GM21423 (cell line): ENCODE data around the gene SLC35C1.

Experiments used
- ATAC-seq: cut with Tn5 transposase; IDR thresholded peaks from one replicate; pipeline ENCODE4 v1.9.1; 2021; ENCODE audit warnings: mild to moderate bottlenecking, moderate library complexity; ENCODE audit not compliant: unreplicated experiment

SLC35C1 gene

DNA sequence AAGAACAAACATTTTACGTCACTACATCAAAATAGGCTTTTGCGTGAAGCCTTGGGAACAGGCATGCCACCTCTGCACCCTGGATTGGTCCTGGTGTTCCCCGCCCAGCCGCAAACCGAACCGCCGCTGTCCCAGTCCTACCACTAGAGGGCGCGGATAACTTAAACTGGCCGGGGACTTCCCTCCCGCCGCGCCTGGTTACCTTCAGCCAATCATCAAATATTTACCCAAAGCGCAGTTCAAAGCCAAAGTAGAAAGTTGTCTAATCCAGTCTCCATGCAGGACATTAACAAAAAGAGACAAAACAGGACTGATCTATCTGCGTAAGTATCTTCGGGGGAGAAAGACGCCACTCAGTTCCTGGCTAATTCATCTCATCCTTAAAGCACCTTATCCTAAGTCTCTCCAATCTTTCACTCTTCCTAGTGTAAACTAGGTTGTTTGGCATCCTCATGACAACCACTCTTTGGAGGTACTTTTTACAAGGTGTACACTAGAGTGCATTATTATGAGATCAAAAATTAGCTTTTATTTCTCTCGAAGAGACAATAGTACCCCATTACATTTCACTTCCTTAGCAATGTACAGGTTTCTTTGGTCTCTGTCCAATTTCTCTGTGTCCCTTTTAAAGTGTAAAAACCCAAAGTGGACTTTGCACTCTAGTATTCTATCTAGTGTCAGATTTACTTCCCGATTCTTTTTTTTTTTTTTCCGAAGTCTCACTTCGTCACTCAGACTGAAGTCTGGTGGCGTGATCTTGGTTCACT is 38.4 kb downstream of the SLC35C1 start:
- ATAC-seq, result no peak

DNA sequence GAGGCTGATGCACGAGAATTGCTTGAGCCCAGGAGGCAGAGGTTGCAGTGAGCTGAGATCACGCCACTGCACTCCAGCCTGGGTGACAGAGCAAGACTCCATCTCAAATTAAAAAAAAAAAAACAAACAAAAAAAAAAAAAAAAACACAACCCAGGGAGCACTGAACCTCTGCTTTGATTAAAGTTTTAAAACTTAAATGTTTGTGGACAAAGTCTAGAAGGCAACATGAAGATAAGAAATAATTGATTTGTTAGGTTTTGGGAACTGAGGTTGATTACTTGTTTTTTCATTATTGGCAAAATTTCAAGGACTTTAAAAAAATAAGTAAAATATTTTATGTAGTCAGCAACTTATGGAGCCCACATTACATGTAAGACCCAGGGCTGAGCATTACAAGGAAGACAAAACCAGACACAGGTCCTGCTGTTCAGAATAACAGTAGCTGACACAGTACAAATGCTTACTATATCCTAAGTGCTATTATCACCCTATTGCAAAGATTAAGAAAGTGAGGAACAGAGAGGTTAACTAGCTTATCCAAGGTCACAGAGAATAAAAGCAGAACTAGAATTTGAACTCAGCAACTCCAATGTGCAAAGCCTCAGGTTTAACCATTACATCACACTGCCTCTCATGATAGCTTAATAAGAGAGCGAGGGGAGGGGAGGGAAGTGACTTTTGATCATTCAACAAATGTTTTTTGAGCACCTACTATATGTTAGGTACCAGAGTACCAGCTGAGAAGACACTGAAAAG is 40.1 kb downstream of the SLC35C1 start:
- no peak for ATAC-seq

DNA sequence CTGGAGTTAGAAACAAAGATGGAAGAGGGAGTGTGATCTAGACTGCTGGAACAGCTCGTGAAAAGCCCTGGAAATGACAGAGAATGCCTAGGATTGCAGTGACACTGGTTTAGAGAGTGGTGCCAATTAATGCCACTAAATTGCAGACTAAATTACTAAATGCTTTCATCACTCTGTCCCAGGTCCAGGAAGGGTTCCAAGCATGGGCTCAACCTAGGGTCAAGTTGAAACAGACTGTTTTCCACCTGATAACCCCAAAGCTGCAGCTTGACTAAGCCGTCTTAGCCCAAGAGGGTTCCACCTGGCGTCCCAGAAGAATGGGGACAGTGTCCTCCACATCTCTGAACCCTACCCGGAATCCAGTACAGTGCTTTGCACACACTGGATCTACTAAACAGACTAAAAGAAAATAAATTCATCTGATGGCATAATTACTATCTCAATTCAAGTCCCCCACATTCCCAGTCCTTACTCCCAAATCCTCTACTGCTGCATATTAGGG is 41.3 kb downstream of the SLC35C1 start:
- ATAC-seq, result no peak

DNA sequence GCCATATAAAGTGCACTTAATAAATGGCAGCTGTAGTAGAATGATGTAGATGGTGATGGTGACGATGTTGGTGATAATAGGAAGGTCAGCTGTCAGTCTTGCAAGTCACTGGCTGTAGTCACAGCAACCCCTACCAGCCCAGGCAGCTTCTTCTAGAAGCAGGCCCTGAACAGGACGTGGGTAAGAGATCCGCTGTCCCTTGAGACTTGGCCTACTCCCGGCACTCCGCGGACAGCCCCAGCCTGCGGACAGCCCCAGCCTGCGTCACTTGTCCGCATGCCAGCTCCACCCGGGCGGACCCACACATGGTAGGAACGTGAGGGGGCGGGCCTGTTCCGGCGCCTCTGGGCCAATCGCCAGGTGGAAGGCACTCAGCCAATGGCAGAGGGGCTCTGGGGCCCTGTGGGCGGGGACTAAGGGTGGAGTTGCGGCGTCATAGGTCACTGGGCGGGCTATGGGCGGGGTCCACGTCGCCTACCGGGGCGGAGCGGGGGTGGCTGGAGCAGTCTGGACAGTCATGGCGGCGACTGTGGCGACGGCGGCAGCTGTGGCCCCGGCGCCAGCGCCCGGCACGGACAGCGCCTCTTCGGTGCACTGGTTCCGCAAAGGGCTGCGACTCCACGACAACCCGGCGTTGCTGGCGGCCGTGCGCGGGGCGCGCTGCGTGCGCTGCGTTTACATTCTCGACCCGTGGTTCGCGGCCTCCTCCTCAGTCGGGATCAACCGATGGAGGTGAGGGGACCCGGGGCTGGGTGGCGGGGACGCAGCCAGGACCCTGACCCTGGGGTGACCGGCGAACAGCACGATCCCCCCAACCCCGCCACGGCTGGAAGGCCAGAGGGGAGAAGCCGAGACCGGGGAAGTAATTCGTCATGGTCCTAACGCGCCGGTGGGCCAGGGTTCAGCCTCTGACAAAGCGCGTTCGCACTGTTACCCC is 42.3 kb downstream of the SLC35C1 start, which contains the start of gene CRY2:
Gene CRY2, plus strand, starts transcription at position 502 of the 937 bp plus-strand sequence. Its CDS starts 16 bp downstream, at position 518.
- ATAC-seq, result peak; percentile 89

DNA sequence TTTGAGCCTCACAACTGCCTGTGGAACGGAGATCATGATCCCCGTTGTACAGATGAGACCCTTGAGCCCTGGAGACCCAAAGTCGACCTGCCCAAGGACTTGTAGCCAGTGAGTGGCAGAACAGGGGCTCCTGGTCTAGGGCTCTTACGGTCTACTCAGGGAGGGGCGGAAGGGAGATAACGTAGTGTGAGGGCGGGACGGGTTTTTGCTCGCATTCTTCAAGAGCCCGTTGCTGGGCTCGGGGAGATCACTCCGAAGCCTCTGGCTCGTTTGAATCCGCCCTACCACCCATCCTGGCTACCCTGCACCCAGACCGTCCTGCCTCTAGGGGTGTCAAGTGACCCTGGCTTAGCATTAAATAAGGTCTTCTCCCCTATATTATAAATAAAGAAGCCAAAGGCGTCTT is 43.0 kb downstream of the SLC35C1 start:
- peak; percentile 11 for ATAC-seq

DNA sequence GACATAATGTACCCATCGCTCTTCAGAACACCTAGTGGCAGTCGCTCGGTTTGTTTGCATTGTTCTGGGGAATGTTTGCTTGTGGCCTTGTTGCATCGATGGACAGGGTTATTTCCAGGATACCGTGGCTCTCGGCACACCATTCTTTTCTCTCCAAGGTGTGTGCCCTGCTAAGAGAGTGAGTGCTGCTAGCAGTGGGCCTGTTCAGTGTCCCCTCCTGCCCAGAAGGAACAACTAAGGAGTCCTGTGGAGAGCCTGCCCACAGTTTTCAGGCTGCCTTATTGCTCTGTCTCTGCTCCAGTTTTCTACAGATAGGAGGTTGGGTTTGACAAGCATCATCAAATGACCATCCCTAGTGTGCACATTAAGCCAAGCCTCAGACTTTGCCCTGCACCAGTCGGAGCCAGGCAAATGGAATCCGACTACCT is 43.7 kb downstream of the SLC35C1 start:
- no peak for ATAC-seq

DNA sequence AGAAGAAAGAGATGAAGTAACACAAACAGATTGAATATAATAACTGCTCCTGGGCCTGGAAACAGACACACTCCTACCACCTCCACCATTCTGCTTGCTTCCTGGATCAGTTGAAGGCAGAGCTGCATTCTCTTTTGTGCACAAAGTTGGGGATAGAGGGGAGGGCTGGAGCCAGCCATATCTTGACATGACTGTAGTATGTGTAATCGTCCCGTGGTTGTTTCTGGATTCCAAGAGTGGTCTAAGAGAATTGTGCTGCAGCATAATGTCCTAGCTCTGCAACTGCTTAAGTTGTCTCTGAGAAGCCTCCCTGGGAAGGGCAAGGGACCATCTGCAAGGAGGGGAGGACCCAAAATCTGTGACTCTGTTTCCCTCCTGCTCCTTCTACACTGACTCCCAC is 45.5 kb downstream of the SLC35C1 start:
- no peak for ATAC-seq

DNA sequence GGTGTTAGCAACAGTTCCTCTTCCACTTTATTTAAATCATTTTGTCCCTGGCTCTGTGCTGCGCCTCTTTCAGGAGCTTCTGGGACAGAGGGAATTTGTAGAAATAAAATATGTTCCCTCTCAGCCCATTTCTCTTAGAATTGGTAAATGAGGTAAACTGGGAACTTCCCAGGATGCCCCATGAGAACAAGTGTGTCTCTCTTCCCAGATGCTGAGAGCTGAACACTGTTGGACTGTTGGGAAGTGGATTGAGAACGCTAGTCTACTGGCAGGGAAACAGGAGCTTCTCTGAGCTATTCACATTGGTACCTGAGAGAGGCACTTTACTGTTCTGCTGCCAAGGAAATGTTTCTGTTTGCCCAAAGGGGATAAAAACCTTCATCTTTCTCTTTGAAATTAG is 46.3 kb downstream of the SLC35C1 start:
- no peak for ATAC-seq

DNA sequence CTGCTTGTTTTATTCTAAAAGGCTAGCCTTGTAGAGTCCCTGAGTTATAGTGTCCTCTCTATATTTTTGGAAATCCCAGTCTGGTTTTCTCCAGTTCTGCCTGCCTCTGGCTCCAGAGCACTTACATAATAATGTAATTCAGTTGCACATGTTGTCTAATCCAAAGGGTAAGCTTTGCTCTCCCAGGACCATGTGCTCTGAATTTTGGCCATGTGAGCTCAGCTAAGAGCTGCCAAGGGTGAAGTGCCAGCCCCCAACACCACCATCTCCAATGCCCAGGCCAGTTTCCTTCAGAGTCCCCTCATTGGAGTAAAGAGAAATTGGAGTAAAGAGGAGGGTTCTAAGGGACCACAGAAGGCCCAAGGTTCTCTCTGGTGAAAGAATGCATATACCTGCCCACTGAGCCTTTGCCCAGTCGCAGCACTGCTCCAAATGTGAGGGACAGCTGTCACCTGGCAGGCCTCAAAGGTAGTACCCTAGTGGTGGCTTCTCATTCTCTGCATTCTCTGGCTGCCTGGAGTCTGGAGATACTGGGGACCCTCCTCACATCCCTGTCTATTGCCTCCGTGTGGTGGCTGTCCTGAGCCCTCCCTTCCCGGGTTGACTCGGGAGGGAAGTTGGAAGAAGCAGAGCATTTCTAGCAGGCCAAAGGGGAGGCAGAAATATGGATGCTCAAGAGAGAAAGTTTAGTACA is 47.2 kb downstream of the SLC35C1 start:
- no peak for ATAC-seq

DNA sequence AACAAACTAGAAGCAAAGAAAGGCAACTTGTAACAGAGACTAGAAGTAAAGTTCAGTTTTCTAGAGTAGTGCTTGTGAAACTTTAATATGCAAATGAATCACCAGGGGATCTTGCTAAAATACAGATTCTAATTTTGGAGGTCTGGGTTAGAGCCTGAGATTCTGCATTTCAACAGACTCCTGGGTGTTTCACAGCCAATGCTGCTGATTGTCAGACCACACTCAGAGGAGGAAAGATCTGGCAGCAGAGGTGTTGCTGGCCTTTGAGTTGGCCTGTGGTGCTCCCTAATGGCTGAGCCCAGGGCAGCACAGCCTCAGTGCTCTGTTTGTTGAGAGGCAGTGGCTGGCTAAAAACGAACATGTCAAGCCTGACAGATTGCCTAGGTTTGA is 47.8 kb downstream of the SLC35C1 start:
- no peak for ATAC-seq

DNA sequence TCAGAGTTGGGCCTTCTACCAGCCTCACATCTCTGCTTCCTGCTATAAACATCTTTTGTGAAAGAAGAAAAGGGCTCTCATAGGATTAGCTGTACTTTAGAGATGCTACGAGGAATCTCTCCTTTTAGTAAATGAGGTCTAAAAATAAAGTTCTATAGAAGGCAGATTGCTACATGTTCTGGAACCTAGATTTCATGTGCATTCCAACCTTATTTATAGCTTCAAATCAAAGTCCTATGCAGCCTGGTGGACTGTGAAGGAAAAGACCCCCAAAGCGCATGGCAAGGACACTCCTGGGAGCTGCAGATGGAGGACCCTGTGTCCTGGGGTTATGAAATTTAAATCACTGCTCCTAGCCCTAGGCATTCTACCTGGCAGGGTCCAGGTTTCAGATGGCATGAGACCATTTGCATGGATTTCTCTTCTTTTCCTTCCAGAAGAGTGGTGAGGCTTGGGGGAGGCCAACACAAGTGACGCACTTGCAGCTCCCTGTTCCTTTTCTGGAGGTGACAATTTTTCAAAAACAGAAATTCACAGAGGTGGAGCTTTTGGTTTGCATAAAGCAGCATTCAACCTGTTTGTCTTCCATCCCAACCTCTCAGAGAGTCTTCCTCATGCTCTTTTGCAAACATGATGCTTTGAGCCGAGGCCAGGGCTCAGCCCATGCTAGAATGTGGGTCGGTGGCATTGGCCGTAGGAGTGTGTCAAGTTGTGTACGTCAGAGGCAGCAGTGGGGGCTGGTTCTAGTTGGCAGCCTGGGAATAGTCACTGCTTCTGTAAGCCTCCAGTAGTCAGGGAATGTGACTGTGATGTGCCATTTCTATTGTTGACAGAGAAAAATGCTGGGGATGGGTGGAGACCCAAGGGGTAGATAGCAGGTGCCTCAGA is 48.6 kb downstream of the SLC35C1 start:
- no peak for ATAC-seq

DNA sequence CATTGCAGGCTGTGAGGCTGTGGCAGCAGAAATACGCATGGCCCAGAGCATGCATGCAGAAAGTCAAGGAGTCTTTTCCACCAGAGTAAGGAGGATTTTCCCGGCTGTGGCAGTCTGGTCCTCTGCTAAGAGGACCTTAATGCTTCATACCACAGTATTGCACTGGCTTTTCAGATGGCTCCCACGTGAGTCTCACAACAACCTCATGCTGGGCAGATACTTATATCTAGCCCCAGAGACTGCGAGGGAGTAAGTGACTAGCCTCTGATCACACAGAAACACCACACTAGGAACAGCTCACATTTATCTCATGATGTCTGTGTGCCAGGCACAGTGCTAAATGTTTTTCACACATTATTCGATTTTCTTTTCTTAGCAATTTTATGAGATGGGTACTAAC is 50.4 kb downstream of the SLC35C1 start:
- ATAC-seq, result no peak

DNA sequence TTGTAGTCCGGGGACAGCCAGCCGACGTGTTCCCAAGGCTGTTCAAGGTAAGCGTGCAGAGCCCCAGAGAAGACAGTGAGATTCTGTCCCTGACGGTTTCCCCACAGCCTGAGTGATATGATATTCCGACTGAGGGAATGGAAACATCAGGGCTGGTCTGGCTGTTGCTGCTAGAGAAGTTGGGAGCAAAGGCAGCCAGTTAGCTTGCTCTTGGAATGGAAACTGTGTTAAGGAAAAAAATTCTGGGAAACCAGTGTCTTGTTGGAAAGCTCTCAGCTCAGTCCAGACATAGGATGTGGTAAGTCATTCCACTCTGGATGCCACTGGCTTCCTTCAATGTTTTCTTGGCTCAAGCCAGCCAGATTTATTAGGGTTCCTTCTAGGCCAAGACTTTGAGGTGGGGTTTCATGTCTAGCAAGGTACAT is 51.1 kb downstream of the SLC35C1 start:
- no peak for ATAC-seq

DNA sequence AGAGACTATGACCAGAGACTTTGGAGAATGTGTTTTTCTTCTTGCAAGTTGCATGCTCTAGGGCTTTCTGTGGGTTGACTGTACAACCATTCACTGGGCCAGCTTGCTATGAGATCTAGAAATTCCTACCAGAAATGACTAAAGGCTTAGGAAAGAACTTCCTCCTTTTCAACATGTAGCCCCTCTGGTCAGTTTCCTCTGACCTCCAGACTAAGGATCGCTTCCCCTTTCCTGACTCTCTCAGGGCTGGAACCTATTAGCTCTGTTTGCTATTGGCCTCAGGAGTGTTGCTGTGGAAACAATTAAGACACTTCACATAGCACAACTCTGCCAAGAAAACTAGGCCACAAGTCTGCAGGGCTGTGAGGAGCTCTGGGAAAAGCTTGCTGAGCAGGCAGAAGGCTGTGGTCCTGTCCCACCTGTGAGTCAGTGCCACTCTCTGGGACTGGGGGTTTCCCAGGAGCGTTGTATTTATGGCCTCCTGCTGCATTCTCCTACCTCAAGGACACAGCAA is 53.1 kb downstream of the SLC35C1 start:
- ATAC-seq, result no peak

DNA sequence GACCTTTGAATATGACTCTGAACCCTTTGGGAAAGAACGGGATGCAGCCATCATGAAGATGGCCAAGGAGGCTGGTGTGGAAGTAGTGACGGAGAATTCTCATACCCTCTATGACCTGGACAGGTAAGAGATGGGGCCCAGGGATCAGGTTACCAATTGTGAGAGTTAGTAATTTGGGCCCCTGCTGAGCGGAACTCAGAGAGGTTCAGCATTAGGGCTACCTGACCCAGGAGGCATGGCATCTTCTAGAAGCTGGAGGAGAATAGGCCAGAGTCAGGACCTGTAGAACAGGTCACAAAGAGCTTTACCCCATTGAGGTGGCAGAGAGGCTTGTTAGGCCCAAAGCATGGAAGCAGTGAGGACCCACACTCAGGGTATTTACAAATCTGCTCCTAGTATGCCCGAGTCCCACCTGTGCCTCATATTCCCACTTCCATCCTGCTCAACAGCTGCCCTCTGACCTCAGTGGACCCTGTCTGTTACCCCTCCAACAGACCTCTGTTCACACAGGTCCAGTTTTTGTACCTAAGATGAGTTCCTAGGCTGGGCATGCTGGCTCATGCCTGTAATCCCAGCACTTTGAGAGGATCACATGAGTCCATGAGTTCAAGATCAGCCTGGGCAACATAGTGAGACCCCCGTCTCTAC is 53.9 kb downstream of the SLC35C1 start:
- no peak for ATAC-seq

DNA sequence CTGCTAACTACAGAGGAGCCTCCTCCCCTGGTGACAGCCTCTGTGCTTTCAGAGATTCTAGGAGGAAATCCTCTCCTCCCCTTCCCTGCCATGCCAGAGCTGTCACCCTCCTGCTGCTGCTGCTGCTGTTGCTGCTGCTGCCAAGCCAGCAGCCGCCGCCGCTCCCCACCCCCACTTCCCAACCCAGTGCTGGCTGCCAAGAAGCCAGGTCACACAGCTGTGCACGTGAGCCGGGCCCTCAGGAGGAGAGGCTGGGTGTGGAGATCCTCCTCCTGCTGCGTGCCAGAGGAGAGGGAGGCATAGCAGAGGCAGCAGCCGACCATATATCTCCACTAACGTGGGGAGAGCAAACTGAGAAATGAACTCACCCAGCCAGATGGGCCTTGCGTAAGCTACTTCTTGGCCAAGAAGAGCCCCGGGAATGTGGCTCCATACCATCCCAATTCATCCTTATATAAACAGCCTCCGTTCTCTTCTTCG is 54.8 kb downstream of the SLC35C1 start:
- ATAC-seq, result no peak

DNA sequence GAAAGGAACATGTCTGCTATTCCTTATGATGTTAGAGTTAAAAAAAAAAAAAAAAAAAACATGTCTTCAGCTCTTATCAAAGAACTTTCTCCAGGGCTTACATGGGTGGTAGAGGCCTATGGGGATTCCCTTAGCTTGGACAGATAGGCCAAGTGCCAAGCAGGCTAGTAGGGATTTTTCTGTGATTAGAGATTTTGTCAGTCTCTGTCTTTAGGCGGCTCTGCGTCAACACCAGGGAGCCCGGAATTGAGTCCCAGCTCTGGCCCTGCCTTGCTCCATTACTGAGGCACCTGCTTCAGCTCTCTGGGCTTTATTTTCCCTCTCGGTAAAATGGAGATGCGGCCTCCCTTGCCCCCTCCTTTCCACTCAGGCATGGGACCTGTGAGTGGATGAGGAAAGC is 55.4 kb downstream of the SLC35C1 start:
- ATAC-seq, result no peak

DNA sequence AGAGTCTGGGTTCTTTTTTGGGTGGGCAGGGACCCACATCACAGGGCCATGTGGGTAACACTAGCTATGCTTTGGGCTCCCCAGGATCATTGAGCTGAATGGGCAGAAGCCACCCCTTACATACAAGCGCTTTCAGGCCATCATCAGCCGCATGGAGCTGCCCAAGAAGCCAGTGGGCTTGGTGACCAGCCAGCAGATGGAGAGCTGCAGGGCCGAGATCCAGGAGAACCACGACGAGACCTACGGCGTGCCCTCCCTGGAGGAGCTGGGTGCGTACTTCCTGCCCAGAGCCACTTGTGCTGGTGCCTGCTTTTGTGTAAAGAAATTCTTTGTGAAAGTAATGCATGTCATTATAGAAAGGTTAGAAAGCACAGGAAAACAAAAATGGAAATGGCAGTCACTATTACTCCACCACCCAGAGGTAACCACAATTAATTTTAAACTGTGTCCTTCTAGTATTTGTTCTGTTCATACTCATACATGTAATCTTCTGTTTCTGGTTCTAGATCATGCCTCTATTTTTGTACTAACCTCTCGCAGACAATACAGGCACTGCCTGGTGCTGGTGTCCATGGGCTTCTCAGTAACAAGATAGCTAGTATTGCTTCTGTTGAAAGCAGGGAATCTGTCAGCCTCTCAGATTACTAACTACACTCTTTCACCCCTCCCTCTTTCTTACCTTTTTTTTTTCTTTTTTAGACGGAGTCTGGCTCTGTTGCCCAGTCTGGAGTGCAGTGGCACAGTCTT is 56.0 kb downstream of the SLC35C1 start:
- no peak for ATAC-seq
